Prostate gland (tissue), 2 donors: ENCODE data around the gene RPS6KA2.

Experiments used
- POLR2A ChIP-seq: fragments of 450-650 bp; IDR thresholded peaks from one replicate; pipeline ENCODE4 v1.6.1; 2016; ENCODE audit warnings: antibody characterized with exemption, mild to moderate bottlenecking
- POLR2AphosphoS5 ChIP-seq: sonication (generic); formaldehyde crosslinking; IDR thresholded peaks from one replicate; pipeline ENCODE4 v1.6.1; 2017; ENCODE audit warnings: antibody characterized with exemption
- TF ChIP-seq, protein P1 (sequence below), 4 experiments: fragments of 200-600 bp in 2 of 4; fragments of 450-650 bp in 2 of 4; sonication (generic) in 2 of 4; IDR thresholded peaks; 1 replicate in 3 of 4; 2 replicates in 1 of 4; pipeline ENCODE4 v1.5.1; 2016 to 2019; ENCODE audit warnings: antibody characterized with exemption in 4 of 4, mild to moderate bottlenecking in 2 of 4, moderate library complexity in 2 of 4

GRCh38 chr6:166615059-166615770, 11.8 kb downstream of the RPS6KA2 start:
- TF ChIP-seq, protein P1, sequence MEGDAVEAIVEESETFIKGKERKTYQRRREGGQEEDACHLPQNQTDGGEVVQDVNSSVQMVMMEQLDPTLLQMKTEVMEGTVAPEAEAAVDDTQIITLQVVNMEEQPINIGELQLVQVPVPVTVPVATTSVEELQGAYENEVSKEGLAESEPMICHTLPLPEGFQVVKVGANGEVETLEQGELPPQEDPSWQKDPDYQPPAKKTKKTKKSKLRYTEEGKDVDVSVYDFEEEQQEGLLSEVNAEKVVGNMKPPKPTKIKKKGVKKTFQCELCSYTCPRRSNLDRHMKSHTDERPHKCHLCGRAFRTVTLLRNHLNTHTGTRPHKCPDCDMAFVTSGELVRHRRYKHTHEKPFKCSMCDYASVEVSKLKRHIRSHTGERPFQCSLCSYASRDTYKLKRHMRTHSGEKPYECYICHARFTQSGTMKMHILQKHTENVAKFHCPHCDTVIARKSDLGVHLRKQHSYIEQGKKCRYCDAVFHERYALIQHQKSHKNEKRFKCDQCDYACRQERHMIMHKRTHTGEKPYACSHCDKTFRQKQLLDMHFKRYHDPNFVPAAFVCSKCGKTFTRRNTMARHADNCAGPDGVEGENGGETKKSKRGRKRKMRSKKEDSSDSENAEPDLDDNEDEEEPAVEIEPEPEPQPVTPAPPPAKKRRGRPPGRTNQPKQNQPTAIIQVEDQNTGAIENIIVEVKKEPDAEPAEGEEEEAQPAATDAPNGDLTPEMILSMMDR (IDR thresholded peaks at IDR 0.05) = no peak
- TF ChIP-seq POLR2A (no peak), POLR2AphosphoS5 (peak; percentile 42)
